ENCODE data around the gene MRPL49. TPM values are rescaled to one million over a fixed set of nuclear protein-coding genes. Genes with fewer than 3 reads are reported as not detected.

Gene MRPL49
- total and polyA plus RNA-seq, 2 donors (not counting 1 experiment from before 2014, with no cell fraction given) = 39.6 to 48.5 TPM

- intact Hi-C loops (cut with micrococcal nuclease) = loop anchor here (1.0 to 5.0 kb wide), 3 partner anchors 49 to 484 kb away; partner anchors contain the start of genes CDCA5, PCNX3, SAC3D1 and ZFPL1
- Histone ChIP-seq H2AFZ (ENCODE audit: insufficient read depth, low read depth, low read length, poor library complexity, severe bottlenecking) (peak overlapping the region; percentile 71), H3K9ac (ENCODE audit: low read length) (peak overlapping the region; percentile 99), H3K4me1 (ENCODE audit: control insufficient read depth in 2 of 2, insufficient read depth in 2 of 2, low read length in 2 of 2) (peaks cover 43 to 66% of the 10 kb centered on the region in 2 donors), H3K27ac (ENCODE audit: low read length in 2 of 2) (peak overlapping the region; percentile 98 to 99), H4K20me1 (ENCODE audit: control insufficient read depth, insufficient read depth, low read length, poor library complexity, severe bottlenecking) (peaks cover 53% of the 10 kb centered on the region), H3K4me2 (replicated peaks; ENCODE audit: low read depth, low read length, poor library complexity, severe bottlenecking) (peak overlapping the region; percentile 89), H3K36me3 (replicated peaks in 1 of 2; ENCODE audit: control extremely low read depth in 1 of 2, control insufficient read depth in 1 of 2, extremely low read depth in 1 of 2, insufficient read depth in 2 of 2, low read length in 1 of 2) (peaks cover 2 to 37% of the 10 kb centered on the region in 2 experiments), H3K79me2 (ENCODE audit: control insufficient read depth, insufficient read depth, low read length) (peaks cover 79% of the 10 kb centered on the region), H3K4me3 (ENCODE audit: control extremely low read depth in 1 of 5, extremely low read depth in 1 of 5, insufficient read depth in 1 of 5, low read depth in 2 of 5, low read length in 4 of 5) (peak overlapping the region; percentile 81 to 99 (median 96)), H3K9me3 (ENCODE audit: control extremely low read depth in 1 of 3, control insufficient read depth in 2 of 3, insufficient read depth in 1 of 3, low read length in 2 of 3) (no peaks in the 10 kb centered on the region), H3K27me3 (replicated peaks in 1 of 4; ENCODE audit: control extremely low read depth in 1 of 4, control insufficient read depth in 3 of 4, insufficient read depth in 4 of 4, low read length in 3 of 4) (no peaks in the 10 kb centered on the region)
- Mint-ChIP-seq H3K27ac (peak overlapping the region; percentile 99), H3K27me3 (no peaks in the 10 kb centered on the region), H3K9me3 (ENCODE audit: insufficient read depth) (no peaks in the 10 kb centered on the region), H3K4me3 (peak overlapping the region; percentile 97), H3K4me1 (peaks cover 70% of the 10 kb centered on the region)
- POLR2A ChIA-PET = interaction anchor here (0.7 to 8.8 kb wide), 5 partner anchors 14 to 658 kb away, joined by 3 to 160 read pairs (median 4); partner anchors contain the start of genes CAPN1, FAU, MALAT1 and MRPL49
- WGBS (ENCODE audit: insufficient coverage) = 0% methylated on average over 15 of the region's 20 CpGs
- ATAC-seq (ENCODE audit: low read depth) (no peak), DNase-seq (no peak)
- CTCF ChIA-PET = interaction anchor here (1.2 to 7.5 kb wide), 3 partner anchors 12 to 46 kb away, joined by 4 to 64 read pairs (median 41); partner anchors contain the start of genes CAPN1, FAU, MRPL49 and TM7SF2
- no peak for TF ChIP-seq EZH2 (IDR thresholded peaks at IDR 0.05; ENCODE audit: borderline replicate concordance, insufficient read depth, low read depth, low read length, poor library complexity, severe bottlenecking)
- TF ChIP-seq CTCF (IDR thresholded peaks at IDR 0.05) = no peak
Measured at GRCh38 chr11:65133724-65134123, 11.6 kb downstream of the MRPL49 start.

Measured in B cell (primary cell).